ENCODE results near the gene ADAMTS1.

DNA sequence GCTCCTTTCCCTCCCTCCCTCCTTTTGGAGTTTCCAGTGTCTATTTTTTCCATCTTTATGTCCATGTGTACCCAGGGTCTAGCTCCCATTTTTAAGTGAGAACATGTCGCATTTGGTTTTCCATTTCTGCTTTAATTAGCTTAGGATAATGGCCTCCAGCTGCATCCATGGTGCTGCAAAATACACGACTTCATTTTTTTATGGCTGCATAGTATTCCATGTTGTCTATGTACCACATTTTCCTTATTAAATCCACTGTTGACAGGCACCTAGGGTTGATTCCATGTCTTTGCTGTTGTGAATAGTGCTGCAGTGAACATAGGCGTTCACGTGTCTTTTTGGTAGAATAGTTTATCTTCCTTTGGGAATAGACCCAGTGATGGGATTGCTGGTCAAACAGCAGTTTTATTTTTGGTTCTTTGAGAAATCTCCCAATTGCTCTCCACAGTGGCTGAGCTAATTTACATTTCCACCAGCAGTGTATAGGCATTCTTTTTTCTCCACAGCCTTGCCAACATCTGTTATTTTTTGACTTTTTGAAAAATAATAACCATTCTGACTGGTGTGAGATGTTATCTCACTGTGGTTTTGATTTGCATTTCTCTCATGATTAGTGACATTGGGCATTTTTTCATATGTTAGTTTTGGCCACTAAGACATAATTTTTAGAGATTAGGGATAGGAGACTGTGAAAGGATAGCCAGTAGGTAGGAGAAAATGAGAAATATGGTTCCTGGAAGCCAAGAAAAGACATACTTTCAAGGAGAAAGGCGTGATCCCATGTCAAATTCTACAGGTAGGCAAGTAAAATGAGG is 50.4 kb downstream of the ADAMTS1 start:
- TF ChIP-seq CTCF (conservative IDR thresholded peaks at IDR 0.05 in 1 of 2, IDR thresholded peaks at IDR 0.05 in 1 of 2; ENCODE audit: low read depth in 1 of 2, low read length in 2 of 2) (no peak), EZH2 (IDR thresholded peaks at IDR 0.05; ENCODE audit: low read length, missing control alignments) (no peak)

Measured in fibroblast of lung (primary cell).